ENCODE results near the gene SLC4A1. TPM values are rescaled to one million over a fixed set of nuclear protein-coding genes. Genes with fewer than 3 reads are reported as not detected.

SLC4A1 gene
- total and polyA plus RNA-seq, 2 donors (not counting 3 experiments of a cell fraction or from before 2014, with no cell fraction given), result not detected

DNA sequence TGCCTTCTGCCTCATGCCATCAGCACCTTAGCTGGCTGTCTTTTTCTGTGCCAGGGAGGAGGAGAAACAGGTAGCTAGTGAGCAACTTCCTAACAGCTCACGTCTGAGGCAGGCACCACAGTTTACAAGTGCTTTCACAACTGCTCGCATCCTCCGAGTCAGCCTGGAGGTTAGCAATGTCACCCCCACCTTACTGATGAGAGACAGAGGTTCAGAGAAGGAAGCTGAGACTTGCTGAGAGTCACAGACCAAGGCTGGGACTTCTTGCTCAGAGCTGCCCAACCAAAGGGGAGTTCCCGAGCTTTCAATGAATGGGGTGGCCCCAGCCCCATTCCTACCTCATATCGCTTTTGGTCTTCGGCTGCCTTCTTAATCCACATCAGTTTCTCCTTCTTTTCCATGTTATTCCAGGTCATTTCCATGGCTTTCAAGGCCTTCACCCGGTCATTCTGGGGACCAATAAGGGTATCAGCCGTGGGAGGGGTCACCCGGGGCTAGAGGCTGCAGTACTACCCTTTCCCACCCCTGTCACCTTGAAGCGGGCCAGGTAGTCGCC lies 58.1 kb downstream of the SLC4A1 start:
- ChIA-PET POLR2A (no interaction called here), CTCF (interaction anchor here (1.0 to 4.5 kb wide), 23 partner anchors 8 to 314 kb away, joined by 3 to 58 read pairs (median 8); partner anchors contain the start of genes FAM171A2, GRN, RUNDC3A and SLC25A39)
- no peak overlapping the region for H2AFZ ChIP-seq (ENCODE audit: low read depth, low read length)
- DNase-seq (ENCODE audit: low read depth, low spot score), result no peak
- peaks cover 15 to 43% of the 10 kb centered on the region in 2 experiments for H3K36me3 ChIP-seq (ENCODE audit: control insufficient read depth in 2 of 2, extremely low read depth in 1 of 2, insufficient read depth in 2 of 2, low read length in 2 of 2)
- intact Hi-C loops (cut with micrococcal nuclease), result loop anchor here (1.0 kb wide), 7 partner anchors 8 to 313 kb away; partner anchors contain the start of genes GRN and SLC25A39
- BruUV-seq (replicated peaks), result TSS peak; percentile 2
- H3K27me3 ChIP-seq (ENCODE audit: control insufficient read depth in 2 of 2, insufficient read depth in 2 of 2, low read length in 2 of 2), result no peaks in the 10 kb centered on the region
- H3K4me2 ChIP-seq (ENCODE audit: insufficient read depth, low read length), result peak overlapping the region; percentile 34
- H3K4me3 ChIP-seq (replicated peaks in 1 of 3; ENCODE audit: insufficient read depth in 1 of 3, low read depth in 1 of 3, low read length in 3 of 3), result no peak overlapping the region
- dilution Hi-C loops (cut with MboI; ENCODE audit: extremely low pct_ligation_motif_present, low sequenced_read_pairs), result no loop called here
- no peak overlapping the region for H3K9ac ChIP-seq (replicated peaks; ENCODE audit: extremely low read depth, insufficient read depth, low read length)
- H3K4me1 ChIP-seq (ENCODE audit: control insufficient read depth, extremely low read depth, insufficient read depth, low read length), result peaks cover 5% of the 10 kb centered on the region
- H3K9me3 ChIP-seq (replicated peaks; ENCODE audit: control insufficient read depth, insufficient read depth, low read length), result no peaks in the 10 kb centered on the region
- no peaks in the 10 kb centered on the region for H4K20me1 ChIP-seq (replicated peaks; ENCODE audit: control insufficient read depth, extremely low read depth, insufficient read depth, low read length)
- H3K9me1 ChIP-seq (replicated peaks; ENCODE audit: control insufficient read depth, extremely low read depth, insufficient read depth, low read length), result no peaks in the 10 kb centered on the region
- no peak for TF ChIP-seq GATA2 (IDR thresholded peaks at IDR 0.05; ENCODE audit: insufficient read depth, insufficient read length, low read depth, low read length)
- no peak for TF ChIP-seq POLR2A (IDR thresholded peaks at IDR 0.05; ENCODE audit: low read depth, low read length)
- no peak for TF ChIP-seq JUN (IDR thresholded peaks at IDR 0.05; ENCODE audit: borderline replicate concordance, insufficient read depth, insufficient read length, low read depth)
- TF ChIP-seq, protein P1, sequence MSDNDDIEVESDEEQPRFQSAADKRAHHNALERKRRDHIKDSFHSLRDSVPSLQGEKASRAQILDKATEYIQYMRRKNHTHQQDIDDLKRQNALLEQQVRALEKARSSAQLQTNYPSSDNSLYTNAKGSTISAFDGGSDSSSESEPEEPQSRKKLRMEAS (IDR thresholded peaks at IDR 0.05; ENCODE audit: insufficient read depth, insufficient read length), result no peak
- TF ChIP-seq MYC (IDR thresholded peaks at IDR 0.05; ENCODE audit: low read depth, low read length), result no peak
- TF ChIP-seq FOS (IDR thresholded peaks at IDR 0.05; ENCODE audit: borderline replicate concordance, insufficient read depth, low read length), result no peak
- TF ChIP-seq, protein P2, sequence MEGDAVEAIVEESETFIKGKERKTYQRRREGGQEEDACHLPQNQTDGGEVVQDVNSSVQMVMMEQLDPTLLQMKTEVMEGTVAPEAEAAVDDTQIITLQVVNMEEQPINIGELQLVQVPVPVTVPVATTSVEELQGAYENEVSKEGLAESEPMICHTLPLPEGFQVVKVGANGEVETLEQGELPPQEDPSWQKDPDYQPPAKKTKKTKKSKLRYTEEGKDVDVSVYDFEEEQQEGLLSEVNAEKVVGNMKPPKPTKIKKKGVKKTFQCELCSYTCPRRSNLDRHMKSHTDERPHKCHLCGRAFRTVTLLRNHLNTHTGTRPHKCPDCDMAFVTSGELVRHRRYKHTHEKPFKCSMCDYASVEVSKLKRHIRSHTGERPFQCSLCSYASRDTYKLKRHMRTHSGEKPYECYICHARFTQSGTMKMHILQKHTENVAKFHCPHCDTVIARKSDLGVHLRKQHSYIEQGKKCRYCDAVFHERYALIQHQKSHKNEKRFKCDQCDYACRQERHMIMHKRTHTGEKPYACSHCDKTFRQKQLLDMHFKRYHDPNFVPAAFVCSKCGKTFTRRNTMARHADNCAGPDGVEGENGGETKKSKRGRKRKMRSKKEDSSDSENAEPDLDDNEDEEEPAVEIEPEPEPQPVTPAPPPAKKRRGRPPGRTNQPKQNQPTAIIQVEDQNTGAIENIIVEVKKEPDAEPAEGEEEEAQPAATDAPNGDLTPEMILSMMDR (IDR thresholded peaks at IDR 0.05; ENCODE audit: extremely low read depth in 1 of 2, insufficient read depth in 1 of 2, low read depth in 1 of 2, low read length in 2 of 2), result no peak
- no peak overlapping the region for H3K27ac ChIP-seq (ENCODE audit: insufficient read depth, low read depth, low read length)
- FAIRE-seq, result no peak
- no peaks in the 10 kb centered on the region for H3K79me2 ChIP-seq (ENCODE audit: control insufficient read depth, insufficient read depth, low read length)

Data from endothelial cell of umbilical vein (primary cell).